Left kidney (tissue), 8 donors: ENCODE data around the gene KNTC1. TPM values are rescaled to one million over a fixed set of nuclear protein-coding genes. Genes with fewer than 3 reads are reported as not detected.
A peak's percentile ranks its signal among the peaks of the same experiment; 100 is the strongest.
"Not testable (repeated sequence)": the region's sequence is repeated elsewhere in the genome, so short reads cannot be mapped to it uniquely, and the experiment has no call there.

ENCODE experiments used
- DNase-seq: peaks from one replicate; pipeline ENCODE4 v3.0.0-alpha.2; 2013
- long read RNA-seq, 8 donors: transcript quantifications; one replicate each; lab custom pipeline, GENCODE V29; 2026
- polyA plus RNA-seq: library from polyadenylated mRNA; unstranded; fragments of 120-200 nt; gene quantifications from one replicate; pipeline ENCODE4 v1.2.1, GENCODE V29; 2013; ENCODE audit not compliant: insufficient read length

Gene KNTC1, protein sequence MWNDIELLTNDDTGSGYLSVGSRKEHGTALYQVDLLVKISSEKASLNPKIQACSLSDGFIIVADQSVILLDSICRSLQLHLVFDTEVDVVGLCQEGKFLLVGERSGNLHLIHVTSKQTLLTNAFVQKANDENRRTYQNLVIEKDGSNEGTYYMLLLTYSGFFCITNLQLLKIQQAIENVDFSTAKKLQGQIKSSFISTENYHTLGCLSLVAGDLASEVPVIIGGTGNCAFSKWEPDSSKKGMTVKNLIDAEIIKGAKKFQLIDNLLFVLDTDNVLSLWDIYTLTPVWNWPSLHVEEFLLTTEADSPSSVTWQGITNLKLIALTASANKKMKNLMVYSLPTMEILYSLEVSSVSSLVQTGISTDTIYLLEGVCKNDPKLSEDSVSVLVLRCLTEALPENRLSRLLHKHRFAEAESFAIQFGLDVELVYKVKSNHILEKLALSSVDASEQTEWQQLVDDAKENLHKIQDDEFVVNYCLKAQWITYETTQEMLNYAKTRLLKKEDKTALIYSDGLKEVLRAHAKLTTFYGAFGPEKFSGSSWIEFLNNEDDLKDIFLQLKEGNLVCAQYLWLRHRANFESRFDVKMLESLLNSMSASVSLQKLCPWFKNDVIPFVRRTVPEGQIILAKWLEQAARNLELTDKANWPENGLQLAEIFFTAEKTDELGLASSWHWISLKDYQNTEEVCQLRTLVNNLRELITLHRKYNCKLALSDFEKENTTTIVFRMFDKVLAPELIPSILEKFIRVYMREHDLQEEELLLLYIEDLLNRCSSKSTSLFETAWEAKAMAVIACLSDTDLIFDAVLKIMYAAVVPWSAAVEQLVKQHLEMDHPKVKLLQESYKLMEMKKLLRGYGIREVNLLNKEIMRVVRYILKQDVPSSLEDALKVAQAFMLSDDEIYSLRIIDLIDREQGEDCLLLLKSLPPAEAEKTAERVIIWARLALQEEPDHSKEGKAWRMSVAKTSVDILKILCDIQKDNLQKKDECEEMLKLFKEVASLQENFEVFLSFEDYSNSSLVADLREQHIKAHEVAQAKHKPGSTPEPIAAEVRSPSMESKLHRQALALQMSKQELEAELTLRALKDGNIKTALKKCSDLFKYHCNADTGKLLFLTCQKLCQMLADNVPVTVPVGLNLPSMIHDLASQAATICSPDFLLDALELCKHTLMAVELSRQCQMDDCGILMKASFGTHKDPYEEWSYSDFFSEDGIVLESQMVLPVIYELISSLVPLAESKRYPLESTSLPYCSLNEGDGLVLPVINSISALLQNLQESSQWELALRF (N-terminal part only)
- 80.0 TPM for polyA plus RNA-seq
- long read RNA-seq, donor 1, partial matches to known transcripts: 0 of 1 reads
- long read RNA-seq, donor 1, other reads (novel, unspliced or antisense): 0 of 1 reads
- long read RNA-seq, donor 2: 0 reads
- long read RNA-seq, donor 3: 0 reads
- long read RNA-seq, donor 4: 0 reads
- long read RNA-seq, donor 5: 0 reads
- long read RNA-seq, donor 6: 0 reads
- long read RNA-seq, donor 7: 0 reads
- long read RNA-seq, donor 8: 0 reads

DNA sequence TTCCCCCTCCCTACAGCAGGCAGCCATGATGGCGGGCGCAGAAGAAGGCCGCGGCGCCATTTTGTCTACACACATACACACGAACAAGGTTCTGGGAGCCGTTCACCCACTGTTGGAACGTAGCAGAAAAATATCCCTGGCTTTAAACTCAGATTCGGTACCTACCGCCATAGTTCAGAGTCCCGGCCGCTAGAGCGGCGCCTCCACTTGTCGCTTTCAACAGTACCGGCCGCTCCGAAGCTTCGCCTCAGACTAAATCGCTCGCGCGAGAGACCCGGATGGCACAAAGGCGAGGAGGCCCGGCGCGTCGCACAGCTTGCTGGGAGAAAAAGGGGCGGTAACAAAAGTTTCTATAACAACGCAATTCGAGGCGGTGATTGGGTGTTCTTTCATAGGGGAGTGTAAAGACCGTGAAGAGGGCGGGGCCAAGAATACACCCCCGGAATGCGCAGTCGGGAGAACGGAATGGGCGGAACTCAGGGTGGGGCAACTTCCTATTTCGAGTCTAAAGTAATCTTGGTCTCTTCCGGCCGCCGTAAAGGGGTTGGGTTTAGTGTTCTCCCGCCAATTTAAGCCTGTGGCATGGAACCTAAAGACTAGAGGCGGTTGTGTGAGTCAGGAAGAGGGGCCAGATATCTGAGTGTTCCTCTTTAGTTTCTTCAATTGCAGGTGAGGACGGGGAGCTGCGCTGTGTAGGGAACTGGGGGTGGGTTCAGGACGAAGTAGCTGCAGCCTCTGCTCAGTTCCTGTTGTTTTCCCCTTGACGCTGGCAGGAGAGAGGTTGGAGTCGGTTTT lies at the start of gene KNTC1, which contains the start of gene RSRC2:
KNTC1 (plus strand) TSS at position 567 of the 795 bp plus-strand sequence. CDS start 2,815 bp downstream, outside the sequence.
RSRC2 (minus strand) TSS at position 254 of the 795 bp plus-strand sequence; CDS start at position 171, 83 bp downstream.
- DNase-seq: peak; percentile 100

DNA sequence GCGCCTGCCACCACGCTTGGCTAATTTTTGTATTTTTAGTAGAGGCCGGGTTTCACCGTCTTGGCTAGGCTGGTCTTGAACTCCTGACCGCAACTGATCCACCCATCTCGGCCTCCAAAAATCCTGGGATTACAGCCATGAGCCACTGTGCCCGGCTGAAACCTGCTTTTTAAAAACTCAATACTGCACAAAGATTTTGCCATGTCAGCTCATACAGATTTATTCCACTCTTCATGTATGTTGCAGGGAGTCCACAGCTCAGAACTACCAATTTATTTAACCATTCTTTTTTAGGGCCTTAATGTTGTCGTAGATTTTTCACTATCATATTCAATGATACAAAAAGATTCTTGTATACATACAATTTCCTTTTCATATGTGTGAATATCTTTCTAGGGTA lies 46.3 kb upstream of the KNTC1 start:
- no peak for DNase-seq

DNA sequence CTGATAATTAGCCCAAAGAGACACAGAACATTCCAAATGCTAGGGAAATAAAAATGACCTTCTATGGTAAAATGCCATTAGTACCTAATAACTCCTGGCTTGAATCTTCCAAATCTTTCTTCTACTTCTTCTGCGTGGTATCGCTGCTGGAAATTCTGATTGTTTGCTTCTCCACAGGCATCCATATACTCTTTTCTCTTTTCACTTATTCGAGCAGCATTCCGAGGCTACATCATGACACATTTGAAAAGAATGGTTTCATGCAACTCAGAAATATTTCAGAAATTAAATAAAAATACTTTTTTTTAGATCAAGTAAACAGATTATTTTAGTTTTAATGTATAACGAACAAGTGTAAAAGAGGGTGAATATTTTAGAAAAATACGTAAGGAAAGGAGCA lies 45.2 kb upstream of the KNTC1 start:
- DNase-seq: no peak

DNA sequence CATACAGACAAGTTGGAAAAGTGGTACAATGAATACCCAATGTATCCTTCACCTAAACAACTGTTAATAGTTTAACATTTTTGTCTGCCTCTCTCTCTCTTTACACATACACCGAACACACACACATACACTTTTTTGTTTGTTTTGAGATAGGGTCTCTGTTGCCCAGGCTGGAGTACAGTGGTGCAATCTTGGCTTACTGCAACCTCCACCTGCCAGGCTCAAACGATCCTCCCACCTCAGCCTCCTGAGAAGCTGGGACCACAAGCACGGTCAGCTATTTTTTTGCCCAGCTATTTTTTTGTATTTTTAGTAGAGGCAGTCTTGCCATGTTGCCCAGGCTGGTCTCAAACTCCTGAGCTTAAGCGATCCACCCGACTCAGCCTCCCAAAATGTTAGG lies 43.1 kb upstream of the KNTC1 start:
- no peak for DNase-seq

DNA sequence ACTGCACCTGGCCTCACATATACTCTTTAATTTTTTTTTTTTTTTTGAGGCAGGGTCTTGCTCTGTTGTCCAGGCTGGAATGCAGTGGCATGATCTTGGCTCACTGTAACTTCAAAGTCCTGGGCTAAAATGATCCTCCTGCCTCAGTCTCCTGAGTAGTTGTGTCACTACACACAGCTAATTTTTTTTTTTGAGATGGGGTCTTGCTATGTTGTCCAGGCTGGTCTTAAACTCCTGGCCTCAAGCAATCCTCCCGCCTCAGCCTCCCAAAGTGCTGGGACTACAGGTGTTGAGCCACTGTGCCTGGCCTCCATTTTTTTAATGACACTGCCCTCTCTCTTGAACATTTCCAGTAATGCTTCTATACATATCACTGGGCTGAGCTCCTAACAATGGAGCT lies 42.7 kb upstream of the KNTC1 start:
- DNase-seq: not testable (repeated sequence)

DNA sequence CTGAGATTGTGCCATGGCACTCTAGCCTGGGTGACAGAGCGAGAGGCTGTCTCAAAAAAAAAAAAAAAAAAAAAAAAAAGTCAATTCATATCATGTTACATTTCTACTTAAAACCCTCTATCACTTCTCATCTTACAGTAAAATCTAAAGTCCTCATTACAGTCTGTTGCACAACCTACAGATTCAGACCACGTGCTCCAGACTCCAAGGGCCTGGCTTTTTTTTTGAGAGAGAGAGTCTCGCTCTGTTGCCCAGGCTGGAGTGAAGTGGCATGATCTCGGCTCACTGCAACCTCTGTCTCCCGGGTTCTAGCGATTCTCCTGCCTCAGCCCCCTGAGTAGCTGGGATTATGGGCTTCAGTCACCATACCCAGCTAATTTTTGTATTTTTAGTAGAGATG lies 40.7 kb upstream of the KNTC1 start:
- not testable (repeated sequence) for DNase-seq

DNA sequence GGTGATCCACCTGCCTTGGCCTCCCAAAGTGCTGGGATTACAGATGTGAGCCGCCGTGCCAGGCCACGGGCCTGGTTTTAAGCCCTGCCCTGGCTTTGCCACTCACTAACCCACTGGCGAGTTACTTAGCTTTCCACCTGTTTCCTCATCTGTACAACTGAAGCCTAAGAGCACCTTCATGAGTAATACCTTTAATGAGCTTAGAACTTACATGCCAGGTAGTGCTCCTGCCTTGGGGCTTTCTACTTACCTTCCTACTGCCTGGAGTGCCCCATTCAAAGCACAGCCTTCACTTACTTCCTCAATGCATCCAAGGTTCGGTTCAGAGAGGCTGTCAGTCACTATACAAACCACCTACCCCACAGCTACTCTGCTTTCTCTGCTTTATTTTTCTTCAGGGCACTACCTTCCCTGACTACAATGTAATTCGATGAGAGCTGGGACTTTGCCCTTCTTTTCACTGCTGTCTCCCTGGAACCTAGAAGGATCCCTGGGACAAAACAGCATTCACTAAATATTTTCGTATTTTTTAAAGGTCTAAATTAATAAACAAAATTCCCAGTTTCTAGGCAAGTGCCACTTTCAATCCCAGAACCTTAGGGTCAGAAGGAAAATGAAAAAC lies 40.1 kb upstream of the KNTC1 start:
- no peak for DNase-seq

DNA sequence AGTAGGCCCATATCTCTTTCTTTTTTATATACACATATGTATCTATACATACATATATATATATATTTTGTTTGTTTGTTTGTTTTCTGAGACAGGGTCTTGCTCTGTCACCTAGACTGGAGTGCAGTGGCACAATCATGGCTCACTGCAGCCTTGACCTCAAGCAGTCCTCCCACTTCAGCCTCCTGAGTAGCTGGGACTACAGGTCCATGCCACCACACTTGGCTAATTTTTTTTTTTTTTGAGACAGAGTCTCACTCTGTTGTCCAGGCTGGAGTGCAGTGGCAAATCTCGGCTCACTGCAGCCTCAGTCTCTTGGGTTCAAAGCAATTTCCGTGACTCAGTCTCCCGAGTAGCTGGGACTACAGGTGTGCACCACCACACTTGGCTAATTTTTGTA lies 39.2 kb upstream of the KNTC1 start:
- DNase-seq: not testable (repeated sequence)

DNA sequence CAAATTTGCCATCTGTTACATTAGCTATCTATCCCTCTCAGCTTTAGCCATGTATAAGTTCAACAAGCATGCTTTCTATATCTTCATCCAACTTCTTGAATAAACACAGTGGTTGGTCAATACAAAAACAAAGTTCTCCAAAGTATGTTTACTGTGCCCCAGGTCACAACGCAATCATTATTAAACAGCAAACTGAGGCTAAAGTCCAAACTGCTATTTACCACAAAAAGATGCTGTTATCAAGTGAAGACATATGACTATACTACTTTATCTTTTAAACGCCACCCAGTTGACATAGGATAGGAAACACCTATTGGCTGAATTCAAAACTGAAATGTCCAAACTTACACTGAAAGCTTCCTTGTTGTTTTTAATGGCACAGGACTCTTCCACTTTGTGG lies 38.0 kb upstream of the KNTC1 start:
- DNase-seq: no peak

DNA sequence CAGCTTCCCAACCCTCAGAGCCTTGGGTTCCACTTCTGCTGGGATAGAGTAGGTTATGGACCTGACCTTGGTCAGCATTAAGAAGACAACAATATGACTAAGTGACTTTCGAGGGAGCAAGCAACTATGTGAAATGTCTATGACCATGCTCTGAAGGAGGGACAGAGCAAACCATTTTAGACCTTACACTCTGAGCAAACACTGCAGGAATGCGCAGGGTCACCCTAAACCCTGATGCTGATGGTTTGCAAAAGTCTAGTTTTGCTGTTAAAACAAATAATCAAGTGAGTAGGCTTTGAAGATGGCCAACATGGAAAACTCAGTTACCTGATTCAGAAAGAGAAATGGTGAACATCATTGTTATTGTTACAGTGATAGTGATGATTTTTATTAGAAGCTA lies 35.1 kb upstream of the KNTC1 start:
- no peak for DNase-seq

DNA sequence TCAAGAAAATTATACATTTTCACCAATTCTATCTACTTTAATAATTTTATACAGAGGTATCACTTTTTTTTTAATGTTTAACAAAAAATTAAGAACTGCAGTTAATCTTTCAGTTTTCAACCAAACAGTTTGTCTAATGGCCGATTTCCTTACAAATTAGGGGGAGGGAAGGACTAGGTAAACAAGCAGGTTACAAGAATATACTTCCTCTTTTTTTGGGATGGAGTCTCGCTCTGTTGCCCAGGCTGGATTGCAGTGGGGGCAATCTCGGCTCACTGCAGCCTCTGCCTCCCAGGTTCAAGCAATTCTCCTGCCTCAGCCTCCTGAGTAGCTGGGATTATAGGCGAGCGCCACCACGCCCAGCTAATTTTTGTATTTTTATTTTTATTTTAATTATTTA lies 33.8 kb upstream of the KNTC1 start:
- not testable (repeated sequence) for DNase-seq

DNA sequence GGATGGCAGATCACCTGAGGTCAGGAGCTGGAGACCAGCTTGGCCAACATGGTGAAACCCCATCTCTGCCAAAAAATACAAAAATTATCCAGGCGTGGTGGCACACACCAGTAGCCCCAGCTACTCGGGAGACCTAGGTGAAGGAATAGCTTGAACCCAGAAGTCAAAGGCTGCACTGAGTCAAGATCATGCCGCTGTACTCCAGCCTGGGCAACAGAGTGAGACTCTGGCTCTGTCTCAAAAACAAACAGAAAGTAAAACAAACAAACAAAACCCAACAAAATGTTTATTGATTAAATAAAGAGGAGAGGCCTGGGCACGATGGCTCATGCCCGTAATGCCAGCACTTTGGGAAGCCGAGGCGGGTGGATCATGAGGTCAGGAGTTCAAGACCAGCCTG lies 31.8 kb upstream of the KNTC1 start:
- DNase-seq: no peak

DNA sequence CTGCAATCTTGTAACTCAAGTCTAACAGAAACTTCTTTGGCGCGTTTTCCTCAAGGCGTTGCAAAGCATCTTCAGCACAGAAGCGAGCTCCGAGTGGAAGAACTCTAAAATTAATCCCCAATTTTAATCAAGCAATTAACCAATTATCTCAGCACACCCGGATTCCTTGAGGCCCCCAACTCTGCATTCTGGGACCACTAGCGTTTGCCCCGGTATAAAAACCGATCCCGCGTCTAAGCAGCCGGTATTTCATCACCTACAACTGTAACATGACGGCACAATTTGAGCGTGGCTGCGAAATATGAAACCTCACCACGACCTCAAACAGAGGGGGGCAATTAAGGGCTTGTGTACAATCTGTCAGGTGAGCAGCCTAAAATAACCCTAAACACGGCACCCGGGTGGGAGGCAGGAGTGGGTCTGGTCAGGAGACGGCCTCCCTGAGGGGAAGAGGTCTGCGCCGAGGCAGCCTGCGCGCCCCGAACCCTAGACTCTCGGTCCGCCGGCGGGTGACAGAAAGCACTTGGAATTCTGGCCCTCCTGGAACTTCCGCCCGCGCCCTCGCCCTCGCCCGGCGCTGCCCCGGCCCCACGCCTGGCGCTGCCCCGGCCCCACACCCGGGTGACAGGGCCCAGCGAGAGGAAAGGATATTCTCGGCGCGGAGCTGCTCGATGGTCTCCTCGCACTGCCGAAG lies 26.9 kb upstream of the KNTC1 start:
- peak; percentile 56 for DNase-seq

DNA sequence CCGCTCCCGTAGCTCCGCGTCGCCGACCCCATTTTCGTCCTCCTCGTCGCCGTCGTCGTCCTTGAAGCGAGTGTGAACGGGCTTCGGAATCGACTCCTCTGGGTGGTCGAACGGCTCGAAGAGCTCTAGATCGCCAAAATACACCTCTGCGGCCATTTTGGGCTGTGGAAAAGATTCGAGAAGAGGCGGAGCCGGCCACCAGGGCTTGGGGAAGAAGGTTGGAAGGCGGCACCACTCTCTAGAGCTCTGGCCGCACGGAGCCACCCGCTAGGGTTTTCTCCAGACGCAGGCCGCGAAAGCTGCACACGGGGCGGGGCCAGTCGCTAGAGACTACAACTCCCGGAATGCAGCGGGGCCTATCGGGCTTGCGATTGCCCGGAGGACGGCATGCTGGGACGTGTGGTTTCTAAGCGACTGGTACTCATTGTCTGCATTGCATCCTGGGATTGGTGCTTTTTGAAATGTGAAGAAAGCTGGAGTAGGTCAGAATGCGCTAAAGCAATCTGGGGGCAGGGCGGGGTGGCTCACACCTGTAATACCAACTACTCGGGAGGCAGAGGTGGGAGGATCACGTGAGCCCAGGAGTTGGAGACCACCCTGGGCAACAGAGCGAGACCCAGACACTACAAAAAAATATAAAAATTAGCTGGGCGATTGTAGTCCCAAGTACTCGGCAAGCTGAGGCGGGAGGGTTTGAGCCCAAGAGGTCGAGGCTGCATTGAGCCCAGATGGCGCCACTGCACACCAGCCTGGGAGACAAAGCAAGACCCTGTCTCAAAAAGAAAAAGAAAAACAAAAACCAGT lies 26.2 kb upstream of the KNTC1 start, which contains the start of gene ZCCHC8:
ZCCHC8 (minus strand) TSS at position 248 of the 804 bp plus-strand sequence; CDS start at position 156, 92 bp downstream.
- peak; percentile 97 for DNase-seq

DNA sequence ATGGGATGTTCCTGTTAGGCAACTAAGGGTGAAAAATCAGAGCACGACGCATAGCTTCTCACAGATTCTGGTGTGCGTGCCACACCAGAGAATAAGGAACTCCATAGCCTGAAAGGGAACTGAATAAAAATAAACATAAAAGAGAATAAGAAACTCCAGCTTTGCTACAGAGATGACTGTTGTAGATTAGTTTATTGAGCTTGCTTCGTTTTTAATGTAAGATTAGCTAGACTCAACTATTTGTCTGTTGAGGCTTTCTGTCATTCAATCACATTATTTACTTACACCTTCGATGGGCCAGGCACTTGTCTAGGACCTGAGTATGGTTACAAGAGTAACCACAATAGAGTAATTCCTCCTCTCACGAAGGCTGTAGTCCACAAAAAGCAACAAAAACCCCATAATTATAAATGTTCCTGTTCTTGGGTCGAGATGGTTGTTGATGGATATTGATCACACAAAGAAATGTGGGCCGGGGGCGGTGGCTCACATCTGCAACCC lies 25.5 kb upstream of the KNTC1 start:
- no peak for DNase-seq

DNA sequence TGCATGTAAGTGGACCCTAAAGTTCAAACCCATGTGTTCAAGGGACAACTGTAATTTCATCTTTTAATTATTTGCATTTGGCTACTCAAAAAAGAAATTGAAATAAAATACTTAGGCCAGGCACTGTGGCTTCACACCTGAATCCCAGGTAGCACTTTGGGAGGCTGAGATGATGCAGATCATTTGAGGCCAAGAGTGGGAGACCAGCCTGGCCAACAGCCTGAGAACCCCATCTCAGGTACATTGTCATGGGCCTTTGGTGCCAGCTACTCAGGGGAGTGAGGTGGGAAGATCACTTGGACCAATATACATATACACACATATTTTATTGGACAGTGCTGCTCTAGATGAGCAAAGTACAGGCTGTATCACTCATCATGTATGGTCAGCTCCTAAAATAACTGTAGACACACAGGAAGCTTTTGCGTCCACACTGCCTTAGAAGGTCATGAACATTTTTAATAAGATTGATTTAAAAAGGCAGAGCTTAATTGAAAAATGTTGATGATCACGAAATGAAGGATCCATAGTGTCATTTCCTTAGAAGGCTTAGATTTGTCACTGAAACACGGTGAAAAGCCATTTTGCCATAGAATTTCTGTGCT lies 23.8 kb upstream of the KNTC1 start:
- DNase-seq: no peak

DNA sequence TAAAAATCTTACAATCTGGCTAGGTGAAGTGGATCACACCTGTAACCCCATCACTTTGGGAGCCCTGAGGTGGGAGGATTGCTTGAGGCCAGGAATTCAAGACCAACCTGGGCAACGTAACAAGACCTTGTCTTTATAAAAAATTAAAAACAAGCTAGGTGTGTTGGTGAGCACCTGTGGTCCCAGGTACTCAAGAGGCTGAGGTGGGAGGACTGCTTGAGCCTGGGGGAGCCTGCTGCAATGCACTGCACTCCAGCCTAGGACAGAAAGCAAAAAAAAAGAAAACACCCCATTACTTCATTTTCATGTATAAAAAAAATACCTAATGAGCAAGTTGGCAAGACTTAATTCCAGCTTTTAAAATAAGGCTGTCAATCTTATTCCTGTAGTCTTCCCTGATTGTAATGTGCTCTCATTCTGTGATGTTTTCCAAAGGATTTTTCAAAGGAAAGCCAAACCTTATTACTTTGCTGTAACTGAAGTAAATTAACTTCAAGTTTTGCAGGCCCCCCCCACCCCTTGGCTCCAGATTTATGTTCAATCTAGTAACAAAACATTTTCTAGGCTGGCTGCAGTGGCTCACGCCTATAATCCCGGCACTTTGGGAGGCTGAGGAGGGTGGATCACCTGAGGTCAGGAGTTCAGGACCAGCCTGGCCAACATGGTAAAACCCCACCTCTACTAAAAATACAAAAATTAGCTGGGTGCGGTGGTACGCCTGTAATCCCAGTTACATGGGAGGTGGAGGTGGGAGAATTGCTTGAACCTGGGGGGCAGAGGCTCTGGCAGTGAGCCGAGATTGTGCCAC lies 23.1 kb upstream of the KNTC1 start:
- DNase-seq: no peak
